Common myeloid progenitor, CD34-positive (primary cell): Measurements from ENCODE around the gene LCN1.

Source experiments
- CTCF ChIA-PET: fragments of 350-600 bp; sonication (Branson Sonifier 250); formaldehyde crosslinking; loops from one replicate; lab custom pipeline; 2021; ENCODE audit warnings: antibody characterized with exemption; lab: Charles Lee
- POLR2A ChIA-PET: fragments of 350-600 bp; sonication (Branson Sonifier 250); formaldehyde crosslinking; loops from one replicate; lab custom pipeline; 2021; ENCODE audit warnings: antibody characterized with exemption; lab: Charles Lee
- DNase-seq, 3 donors: peaks; one replicate each; pipeline versions ENCODE4 v3.0.0 to v3.0.0-alpha.2; 2013
- H3K27ac ChIP-seq, 2 experiments: 1 replicate in 1 of 2; 2 replicates in 1 of 2; pipeline ENCODE4 v1.7.0; 2013; ENCODE audit warnings: inconsistent platforms in 2 of 2, low read length in 2 of 2, mild to moderate bottlenecking in 2 of 2, low read depth in 1 of 2, moderate library complexity in 1 of 2; ENCODE audit not compliant: severe bottlenecking in 2 of 2, insufficient read depth in 1 of 2, poor library complexity in 1 of 2
- H3K27me3 ChIP-seq, 5 experiments: replicated peaks in 2 of 5; 1 replicate in 3 of 5; 2 replicates in 2 of 5; pipeline versions ENCODE4 v1.6.1 to v1.7.0; 2013; ENCODE audit warnings: low read length in 4 of 5, mild to moderate bottlenecking in 2 of 5, moderate library complexity in 2 of 5, inconsistent platforms in 1 of 5; ENCODE audit not compliant: insufficient read depth in 5 of 5, control insufficient read depth in 4 of 5
- H3K36me3 ChIP-seq, 4 experiments: 1 replicate in 2 of 4; 2 replicates in 2 of 4; pipeline versions ENCODE4 v1.6.1 to v1.7.0; 2013; ENCODE audit warnings: low read length in 3 of 4, control low read depth in 1 of 4, mild to moderate bottlenecking in 1 of 4; ENCODE audit not compliant: control insufficient read depth in 4 of 4, insufficient read depth in 4 of 4
- H3K4me1 ChIP-seq, 4 experiments: 1 replicate in 3 of 4; 2 replicates in 1 of 4; pipeline versions ENCODE4 v1.6.1 to v1.7.1; 2013; ENCODE audit warnings: low read length in 3 of 4, mild to moderate bottlenecking in 3 of 4, control low read depth in 1 of 4, inconsistent platforms in 1 of 4, moderate library complexity in 1 of 4; ENCODE audit not compliant: control insufficient read depth in 4 of 4, insufficient read depth in 4 of 4; ENCODE audit errors: control extremely low read depth in 1 of 4
- H3K4me3 ChIP-seq, 7 experiments: 1 replicate in 4 of 7; 2 replicates in 3 of 7; pipeline versions ENCODE4 v1.5.1 to v1.7.0; 2013; ENCODE audit warnings: mild to moderate bottlenecking in 7 of 7, low read length in 6 of 7, moderate library complexity in 6 of 7, inconsistent platforms in 2 of 7, low read depth in 2 of 7, control low read depth in 1 of 7; ENCODE audit not compliant: insufficient read depth in 4 of 7, control insufficient read depth in 1 of 7; ENCODE audit errors: extremely low read depth in 1 of 7
- H3K9me3 ChIP-seq, 5 experiments: 1 replicate in 4 of 5; 2 replicates in 1 of 5; pipeline versions ENCODE4 v1.6.1 to v1.7.1; 2013; ENCODE audit warnings: low read length in 4 of 5, mild to moderate bottlenecking in 2 of 5, inconsistent platforms in 1 of 5, low read depth in 1 of 5, moderate library complexity in 1 of 5; ENCODE audit not compliant: control insufficient read depth in 4 of 5, insufficient read depth in 2 of 5; ENCODE audit errors: control extremely low read depth in 1 of 5
- WGBS: methylation state at CpG from one replicate; pipeline ENCODE4 v1.1.5; 2013; ENCODE audit not compliant: insufficient coverage; 5-methylcytosine and 5-hydroxymethylcytosine counted together

Gene LCN1

GRCh38 chr9:135566552-135566951, 45.3 kb downstream of the LCN1 start:
- no peaks in the 10 kb centered on the region for H3K36me3 ChIP-seq
- no peak overlapping the region for H3K4me3 ChIP-seq
- ChIA-PET CTCF (no interaction called here), POLR2A (no interaction called here)
- H3K27ac ChIP-seq: no peak overlapping the region
- H3K9me3 ChIP-seq: peaks cover 0 to 6% (median 0%) of the 10 kb centered on the region in 5 experiments
- H3K27me3 ChIP-seq: peaks cover 0 to 30% (median 3%) of the 10 kb centered on the region in 5 experiments
- no peak for DNase-seq
- no peaks in the 10 kb centered on the region for H3K4me1 ChIP-seq
- whole genome bisulfite sequencing: 83% methylated on average over 6 of the region's 10 CpGs

- WGBS: 91% methylated on average over 6 of the region's 9 CpGs
- no peak overlapping the region for H3K4me3 ChIP-seq
- no peak overlapping the region for H3K27ac ChIP-seq
- DNase-seq: no peak
- H3K36me3 ChIP-seq: no peaks in the 10 kb centered on the region
- peaks cover 0 to 6% (median 0%) of the 10 kb centered on the region in 5 experiments for H3K9me3 ChIP-seq
- peaks cover 0 to 37% (median 3%) of the 10 kb centered on the region in 5 experiments for H3K27me3 ChIP-seq
- no peaks in the 10 kb centered on the region for H3K4me1 ChIP-seq
- ChIA-PET POLR2A (no interaction called here), CTCF (no interaction called here)
Measured at GRCh38 chr9:135567311-135567710, 46.1 kb downstream of the LCN1 start.

- 100% methylated on average over 4 of the region's 6 CpGs for WGBS
- Histone ChIP-seq H3K27ac (no peak overlapping the region), H3K4me1 (no peaks in the 10 kb centered on the region), H3K9me3 (peaks cover 0 to 6% (median 0%) of the 10 kb centered on the region in 5 experiments), H3K27me3 (peaks cover 0 to 41% (median 3%) of the 10 kb centered on the region in 5 experiments), H3K36me3 (no peaks in the 10 kb centered on the region), H3K4me3 (no peak overlapping the region)
- CTCF ChIA-PET: no interaction called here
- POLR2A ChIA-PET: no interaction called here
- no peak for DNase-seq
Measured at GRCh38 chr9:135568026-135568425, 46.8 kb downstream of the LCN1 start.

- CTCF ChIA-PET: no interaction called here
- H3K4me3 ChIP-seq: no peak overlapping the region
- H3K9me3 ChIP-seq: peaks cover 0 to 6% (median 0%) of the 10 kb centered on the region in 5 experiments
- H3K27ac ChIP-seq: no peak overlapping the region
- H3K36me3 ChIP-seq: no peaks in the 10 kb centered on the region
- DNase-seq: no peak
- WGBS: 63% methylated on average over 1 of the region's 3 CpGs
- POLR2A ChIA-PET: no interaction called here
- peaks cover 0 to 37% (median 3%) of the 10 kb centered on the region in 5 experiments for H3K27me3 ChIP-seq
- no peaks in the 10 kb centered on the region for H3K4me1 ChIP-seq
Measured at GRCh38 chr9:135570456-135570855, 49.2 kb downstream of the LCN1 start.

- no peak for DNase-seq
- POLR2A ChIA-PET: no interaction called here
- Histone ChIP-seq H3K36me3 (no peaks in the 10 kb centered on the region), H3K9me3 (peaks cover 0 to 6% (median 0%) of the 10 kb centered on the region in 5 experiments), H3K27ac (no peak overlapping the region), H3K27me3 (peaks cover 0 to 34% (median 3%) of the 10 kb centered on the region in 5 experiments), H3K4me1 (no peaks in the 10 kb centered on the region), H3K4me3 (no peak overlapping the region)
- CTCF ChIA-PET: no interaction called here
- 79% methylated on average over 2 of the region's 2 CpGs for WGBS
Measured at GRCh38 chr9:135572233-135572632, 51.0 kb downstream of the LCN1 start.

- H3K27ac ChIP-seq: no peak overlapping the region
- H3K9me3 ChIP-seq: peaks cover 0 to 6% (median 0%) of the 10 kb centered on the region in 5 experiments
- ChIA-PET CTCF (no interaction called here), POLR2A (no interaction called here)
- H3K27me3 ChIP-seq: peaks cover 0 to 31% (median under 1%) of the 10 kb centered on the region in 5 experiments
- 100% methylated on average over 1 of the region's 1 CpG for WGBS
- DNase-seq: no peak
- H3K36me3 ChIP-seq: no peaks in the 10 kb centered on the region
- H3K4me1 ChIP-seq: no peaks in the 10 kb centered on the region
- no peak overlapping the region for H3K4me3 ChIP-seq
Measured at GRCh38 chr9:135573124-135573523, 51.9 kb downstream of the LCN1 start.

- ChIA-PET POLR2A (no interaction called here), CTCF (no interaction called here)
- Histone ChIP-seq H3K9me3 (peaks cover 0 to 2% (median 0%) of the 10 kb centered on the region in 5 experiments), H3K27ac (no peak overlapping the region), H3K27me3 (peaks cover 0 to 25% (median 0%) of the 10 kb centered on the region in 5 experiments), H3K4me1 (no peaks in the 10 kb centered on the region), H3K36me3 (no peaks in the 10 kb centered on the region), H3K4me3 (no peak overlapping the region)
- 87% methylated on average over 14 of the region's 14 CpGs for whole genome bisulfite sequencing
- DNase-seq: no peak
Measured at GRCh38 chr9:135574331-135574730, 53.1 kb downstream of the LCN1 start.
